Activated T-cell treated with anti-CD3 and anti-CD28 coated beads for 24 hours (primary cell): ENCODE measurements around the gene ANKRD31.
"Not testable (repeated sequence)": the region's sequence is repeated elsewhere in the genome, so short reads cannot be mapped to it uniquely, and the experiment has no call there.

ENCODE experiments used
- DNase-seq: peaks from one replicate; pipeline ENCODE4 v3.0.0-alpha.2; 2020; ENCODE audit warnings: low read depth

The ANKRD31 gene, protein sequence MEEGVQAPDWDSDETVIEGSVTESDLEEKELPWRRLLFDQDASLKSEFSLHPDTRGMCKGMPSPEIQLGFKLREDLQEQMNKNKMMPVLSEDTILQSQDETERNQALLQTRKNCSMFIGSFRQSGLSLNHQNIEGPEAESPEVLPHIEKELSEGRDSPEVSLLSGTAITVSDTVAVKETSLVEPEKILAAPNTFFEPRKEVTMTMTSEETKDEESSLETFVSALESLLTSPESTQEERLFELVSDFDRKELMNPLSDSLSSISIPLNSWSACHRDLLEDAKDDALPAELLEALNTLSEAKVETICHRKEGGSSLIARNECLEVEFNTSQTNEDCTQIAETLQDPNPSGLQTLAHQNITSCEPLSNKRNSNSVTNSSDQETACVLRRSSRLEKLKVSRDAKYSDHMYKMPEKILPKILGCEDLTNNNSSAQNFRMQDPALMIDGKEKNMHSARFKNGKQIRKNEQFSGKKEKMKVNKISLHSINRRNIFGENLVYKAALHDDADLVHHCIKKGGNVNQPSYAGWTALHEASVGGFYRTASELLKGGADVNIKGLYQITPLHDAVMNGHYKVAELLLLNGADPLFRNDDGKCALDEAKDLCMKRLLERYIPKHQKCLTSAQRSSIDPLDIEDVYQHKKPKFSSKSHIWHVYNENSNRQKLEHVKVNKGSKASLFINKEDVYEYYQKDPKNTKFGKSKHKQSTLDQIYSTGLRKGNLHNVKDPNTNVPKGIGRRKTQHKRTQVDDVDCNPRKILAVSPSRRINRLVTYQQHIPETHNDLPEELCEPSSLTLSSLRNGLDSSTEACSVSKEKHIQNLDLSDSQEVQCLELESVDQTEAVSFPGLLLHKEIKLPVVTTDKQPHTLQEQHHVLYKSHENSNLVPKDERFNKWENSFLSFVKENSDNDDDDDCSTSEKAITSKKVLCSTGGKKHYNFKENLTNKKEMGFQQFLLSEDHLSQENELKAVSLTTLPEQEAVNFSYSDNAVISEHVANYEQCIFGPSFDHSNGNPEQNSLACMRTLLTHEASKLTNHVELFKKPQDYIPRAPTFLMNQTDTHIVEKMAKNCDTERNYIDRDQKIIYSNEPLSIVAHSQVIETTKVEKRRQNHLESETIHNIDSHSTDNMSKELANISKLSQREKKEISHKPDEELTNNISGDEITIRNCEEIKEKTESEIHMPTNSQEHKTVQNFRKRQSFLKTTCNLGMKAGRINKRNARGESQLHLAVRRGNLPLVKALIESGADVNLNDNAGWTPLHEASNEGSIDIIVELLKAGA (N-terminal part only)

DNA sequence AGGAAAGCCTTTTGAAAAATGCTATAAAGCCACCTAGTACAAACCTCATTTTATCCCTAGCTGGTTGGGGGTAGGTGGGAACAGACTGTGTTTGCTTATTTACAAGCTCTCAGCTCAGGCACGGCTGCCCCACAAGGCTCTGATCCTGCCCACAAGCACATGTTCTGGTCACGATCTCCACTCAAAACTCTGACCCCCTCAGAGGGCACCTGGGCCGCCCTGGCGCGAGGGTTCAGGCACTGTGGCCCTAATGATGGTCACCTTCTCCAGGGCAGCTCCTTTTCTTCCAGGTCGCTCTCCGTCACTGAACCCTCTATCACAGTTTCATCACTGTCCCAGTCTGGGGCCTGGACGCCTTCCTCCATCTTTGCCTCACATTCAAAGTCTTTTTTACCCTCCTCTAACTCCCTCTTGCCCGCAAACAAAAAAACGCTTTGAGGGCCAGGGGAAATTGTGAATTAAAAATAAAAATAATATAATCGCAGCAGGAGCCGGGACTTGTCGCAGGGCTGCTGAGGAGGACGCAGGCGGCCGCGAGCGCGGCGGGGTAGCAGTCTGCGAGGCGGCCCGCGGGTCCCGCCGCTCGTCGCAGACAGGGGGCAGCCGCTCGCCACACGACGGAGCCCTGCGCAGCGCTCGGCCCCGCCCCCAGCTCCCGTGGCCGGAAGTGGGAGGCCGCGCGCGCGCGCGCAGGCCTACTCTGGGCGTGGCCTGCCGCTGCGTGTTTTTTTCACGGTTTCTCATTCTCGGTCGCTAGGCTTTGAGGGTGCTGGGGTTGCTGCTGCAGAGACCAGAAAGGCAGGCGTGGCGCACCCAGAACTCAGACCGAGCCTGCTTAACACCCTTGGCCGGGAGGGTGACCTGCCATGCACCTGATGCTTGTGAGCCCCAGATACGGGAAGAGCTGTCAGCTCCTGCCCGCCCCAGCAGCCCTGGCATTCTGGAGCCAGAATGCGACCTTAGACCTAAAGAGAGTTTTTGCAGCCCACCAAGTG is at the start of gene ANKRD31:
Gene ANKRD31, minus strand, starts transcription at position 557 of the 995 bp plus-strand sequence. Its CDS starts 192 bp downstream, at position 365.
- peak; percentile 85 for DNase-seq

GRCh38 chr5:75286211-75286773 is 49.6 kb upstream of the ANKRD31 start:
- no peak for DNase-seq

DNA sequence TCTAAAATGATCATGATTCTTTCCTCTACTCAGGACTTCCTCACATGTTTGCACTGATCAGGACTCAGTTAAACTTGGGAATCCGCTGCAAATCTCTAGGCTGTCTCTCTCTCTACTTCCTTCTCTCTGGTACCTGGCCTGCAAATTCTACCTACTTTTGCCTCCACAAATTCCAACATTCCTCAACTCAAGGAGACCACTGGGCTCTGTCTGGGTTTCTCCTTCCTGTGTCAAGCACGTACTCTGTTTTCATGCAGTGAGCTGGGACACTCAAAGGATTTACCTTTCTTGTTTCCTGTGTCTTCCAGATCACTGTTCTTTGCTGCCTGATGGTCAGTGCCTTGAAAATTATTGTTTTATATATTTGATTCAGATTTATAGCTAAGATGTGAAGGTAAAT is 45.9 kb upstream of the ANKRD31 start:
- no peak for DNase-seq

- no peak for DNase-seq
Measured at GRCh38 chr5:75281716-75282465, 45.2 kb upstream of the ANKRD31 start.

- DNase-seq = no peak
Measured at GRCh38 chr5:75279321-75279720, 42.6 kb upstream of the ANKRD31 start.

DNA sequence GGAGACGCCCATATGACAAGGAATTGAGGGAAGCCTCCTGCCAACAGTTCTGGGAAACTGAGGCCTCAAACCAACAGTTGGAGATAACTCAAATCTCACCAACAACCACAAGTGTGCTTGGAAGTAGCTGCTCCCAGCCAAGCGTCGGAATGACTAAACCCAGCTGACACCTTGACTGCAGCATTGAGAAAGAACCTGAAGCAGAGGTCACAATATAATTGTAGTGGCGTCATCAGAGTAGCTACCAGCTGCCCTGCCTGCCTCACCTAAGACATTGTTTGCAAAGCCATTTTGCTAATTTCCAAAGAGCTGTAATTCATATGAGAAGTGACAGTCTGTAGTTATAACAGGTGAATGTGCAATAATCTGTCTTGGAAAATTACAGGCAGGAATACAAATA is 40.8 kb upstream of the ANKRD31 start:
- no peak for DNase-seq

- DNase-seq = no peak
Measured at GRCh38 chr5:75275756-75276155, 39.1 kb upstream of the ANKRD31 start.

DNA sequence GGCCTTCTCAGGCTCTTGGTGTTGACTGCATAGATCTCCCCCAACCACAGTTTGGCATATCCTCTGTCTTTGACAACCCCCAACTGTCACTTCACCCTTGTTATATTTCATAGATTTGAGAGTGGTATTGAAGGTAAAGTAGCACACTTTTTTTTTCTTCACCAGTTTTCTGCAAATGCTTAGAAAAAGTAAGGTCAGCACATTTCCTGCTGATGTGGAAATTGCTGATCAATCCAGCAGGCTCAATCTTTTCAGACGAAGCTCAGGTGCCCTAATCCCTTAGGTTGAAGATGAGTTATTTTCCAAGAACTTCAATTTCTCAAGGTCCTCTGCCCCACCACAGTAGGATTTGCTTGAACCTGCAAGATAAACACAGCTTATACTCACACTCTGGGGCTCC is 38.5 kb upstream of the ANKRD31 start:
- no peak for DNase-seq

- no peak for DNase-seq
Measured at GRCh38 chr5:75274486-75274885, 37.8 kb upstream of the ANKRD31 start.

DNA sequence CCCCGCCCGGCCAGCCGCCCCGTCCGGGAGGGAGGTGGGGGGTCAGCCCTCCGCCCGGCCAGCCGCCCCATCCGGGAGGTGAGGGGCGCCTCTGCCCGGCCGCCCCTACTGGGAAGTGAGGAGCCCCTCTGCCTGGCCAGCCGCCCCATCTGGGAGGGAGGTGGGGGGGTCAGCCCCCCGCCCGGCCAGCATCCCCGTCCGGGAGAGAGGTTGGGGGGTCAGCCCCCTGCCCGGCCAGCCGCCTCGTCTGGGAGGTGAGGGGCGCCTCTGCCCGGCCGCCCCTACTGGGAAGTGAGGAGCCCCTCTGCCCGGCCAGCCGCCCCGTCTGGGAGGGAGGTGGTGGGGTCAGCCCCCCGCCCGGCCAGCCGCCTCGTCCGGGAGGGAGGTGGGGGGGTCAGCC is 33.9 kb upstream of the ANKRD31 start:
- not testable (repeated sequence) for DNase-seq

DNA sequence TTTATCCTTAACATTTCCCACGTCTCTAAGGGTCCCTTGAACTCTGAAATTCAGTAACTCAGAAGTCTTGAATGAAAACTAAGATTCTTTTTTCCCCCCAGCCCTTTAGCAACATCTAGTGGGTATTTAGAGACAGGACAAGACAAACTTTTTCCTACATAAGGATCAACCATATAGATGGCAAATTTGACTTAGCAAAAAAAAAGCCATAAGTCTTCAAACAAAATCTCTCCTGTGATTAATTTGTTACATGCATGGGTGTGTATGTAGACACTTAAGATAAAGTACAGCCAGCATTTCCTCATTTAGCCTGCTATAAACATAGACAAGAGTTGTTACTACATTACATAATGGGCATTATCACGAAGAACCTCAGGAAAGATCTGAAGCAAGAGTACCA is 29.1 kb upstream of the ANKRD31 start:
- DNase-seq = no peak

DNA sequence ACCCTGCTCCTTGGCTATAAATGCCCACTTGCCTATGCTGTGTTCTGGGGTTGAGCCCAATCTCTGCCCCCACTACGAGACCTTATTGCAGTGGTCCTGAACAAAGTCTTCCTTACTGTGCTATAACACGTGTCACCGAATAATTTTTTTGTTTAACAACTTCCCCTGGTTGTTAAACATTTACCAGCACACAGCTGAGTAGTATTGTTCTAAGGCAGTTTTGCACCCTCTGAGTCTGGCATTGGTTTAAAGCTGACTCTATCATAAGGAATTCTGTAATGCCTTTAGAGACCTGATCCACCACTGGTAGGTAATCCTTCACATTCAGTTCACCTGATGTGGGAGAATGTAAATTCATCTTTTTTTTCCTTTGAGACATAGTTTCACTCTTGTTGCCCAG is 25.6 kb upstream of the ANKRD31 start:
- no peak for DNase-seq

- no peak for DNase-seq
Measured at GRCh38 chr5:75260708-75261107, 24.0 kb upstream of the ANKRD31 start.

GRCh38 chr5:75250452-75250851 is 13.8 kb upstream of the ANKRD31 start:
- DNase-seq = not testable (repeated sequence)

- no peak for DNase-seq
Measured at GRCh38 chr5:75245023-75245422, 8.3 kb upstream of the ANKRD31 start.

DNA sequence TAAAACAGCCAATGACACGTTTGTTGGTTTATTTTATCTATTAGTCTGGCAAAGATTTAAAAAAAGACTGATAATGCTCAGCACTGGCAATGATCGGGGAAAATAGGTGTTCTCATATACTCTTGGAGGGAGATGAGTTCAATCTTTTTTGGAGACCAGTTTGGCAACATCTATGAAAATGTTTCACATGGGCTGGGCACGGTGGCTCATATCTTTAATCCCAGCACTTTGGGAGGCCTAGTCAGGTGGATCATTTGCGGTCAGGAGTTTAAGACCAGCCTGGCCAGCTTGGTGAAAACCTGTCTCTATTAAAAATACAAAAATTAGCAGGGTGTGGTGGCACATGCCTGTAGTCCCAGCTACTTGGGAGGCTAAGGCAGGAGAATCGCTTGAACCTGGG is 6.8 kb upstream of the ANKRD31 start:
- DNase-seq = no peak

- no peak for DNase-seq
Measured at GRCh38 chr5:75243100-75243499, 6.4 kb upstream of the ANKRD31 start.

DNA sequence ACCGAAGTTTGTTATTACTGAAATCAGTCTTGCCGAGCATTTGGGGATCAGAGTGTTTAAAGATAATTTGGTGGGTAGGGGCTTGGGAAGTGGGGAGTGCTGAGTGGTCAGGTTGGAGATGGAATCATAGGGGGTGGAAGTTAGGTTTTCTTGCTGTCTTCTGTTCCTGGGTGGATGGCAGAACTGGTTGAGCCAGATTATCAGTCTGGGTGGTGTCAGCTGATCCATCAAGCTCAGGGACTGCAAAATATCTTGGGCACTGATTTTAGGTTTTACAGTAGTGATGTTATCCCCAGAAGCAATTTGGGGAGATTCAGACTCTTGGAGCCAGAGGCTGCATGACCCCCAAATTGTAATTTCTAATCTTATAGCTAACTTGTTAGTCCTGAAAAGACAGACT is 5.4 kb upstream of the ANKRD31 start:
- no peak for DNase-seq

DNA sequence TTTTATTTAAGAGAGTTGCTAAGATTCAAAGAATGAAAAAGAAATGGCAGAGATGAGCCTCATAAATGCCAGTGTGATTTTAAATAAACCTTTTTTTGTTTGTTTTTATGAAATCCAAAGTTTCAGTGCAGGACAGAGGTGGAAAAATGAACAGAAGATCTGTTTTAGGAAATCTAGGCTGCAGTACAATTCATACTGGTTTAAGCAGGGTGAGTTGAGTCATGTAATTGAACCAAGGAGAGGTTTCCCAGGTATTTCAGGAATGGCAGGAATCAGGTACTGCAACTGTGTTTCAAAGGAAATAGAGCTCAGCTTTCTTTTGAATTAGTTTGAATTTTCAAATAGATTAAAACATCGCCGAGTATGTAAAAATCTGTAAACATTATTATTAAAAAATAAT is 3.0 kb upstream of the ANKRD31 start:
- no peak for DNase-seq

DNA sequence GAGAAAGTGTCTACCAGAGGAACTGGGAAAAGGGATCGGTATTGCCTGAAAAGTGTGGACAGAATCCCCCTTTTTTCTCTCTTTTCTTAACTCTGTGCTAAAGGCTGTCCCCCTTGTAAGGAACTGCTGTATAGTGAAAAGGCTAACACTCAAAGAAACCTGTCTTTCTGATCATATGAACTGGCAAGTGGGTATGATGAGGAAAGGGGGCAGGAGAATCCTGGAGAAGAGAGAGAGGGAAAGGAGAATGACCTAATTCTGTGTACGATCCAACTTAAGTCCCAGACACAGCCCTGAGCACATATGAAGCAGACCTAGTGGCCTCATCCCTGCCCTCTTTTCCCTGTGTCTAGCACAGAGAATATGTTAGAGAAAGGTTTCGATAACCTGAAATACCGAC is 967 bp downstream of the ANKRD31 start:
- DNase-seq = no peak
